NCI-H1092 treated with DMSO at 0.1 percent for 48 hours (cell line): ENCODE data around the gene CTNND2.

Experiments
- DNase-seq: peaks from one replicate; lab custom pipeline; 2025; lab: John Stamatoyannopoulos, UW

CTNND2 gene

DNA sequence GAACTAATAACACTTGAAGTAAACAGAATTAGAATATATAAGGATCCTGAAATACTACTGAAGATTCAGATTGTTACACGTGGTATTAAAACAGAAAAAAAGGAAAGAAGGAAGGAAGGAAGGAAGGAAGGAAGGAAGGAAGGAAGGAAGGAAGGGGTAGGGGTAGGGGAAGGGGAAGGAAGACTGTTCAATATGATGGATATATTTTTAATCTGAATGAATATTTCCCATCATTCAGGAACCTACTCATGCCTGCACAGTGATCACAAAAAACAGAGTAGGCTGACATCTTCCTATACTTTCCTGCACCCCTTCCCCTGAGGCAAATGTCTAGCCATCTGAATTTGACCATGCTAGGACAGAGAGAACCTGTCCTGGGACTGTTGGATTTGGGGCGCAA is 133.9 kb downstream of the CTNND2 start:
- DNase-seq, result no peak

- no peak for DNase-seq
These were observed 143.2 kb downstream of the CTNND2 start for GRCh38 chr5:11760934-11761603.

GRCh38 chr5:11758321-11758720 is 145.9 kb downstream of the CTNND2 start:
- no peak for DNase-seq

DNA sequence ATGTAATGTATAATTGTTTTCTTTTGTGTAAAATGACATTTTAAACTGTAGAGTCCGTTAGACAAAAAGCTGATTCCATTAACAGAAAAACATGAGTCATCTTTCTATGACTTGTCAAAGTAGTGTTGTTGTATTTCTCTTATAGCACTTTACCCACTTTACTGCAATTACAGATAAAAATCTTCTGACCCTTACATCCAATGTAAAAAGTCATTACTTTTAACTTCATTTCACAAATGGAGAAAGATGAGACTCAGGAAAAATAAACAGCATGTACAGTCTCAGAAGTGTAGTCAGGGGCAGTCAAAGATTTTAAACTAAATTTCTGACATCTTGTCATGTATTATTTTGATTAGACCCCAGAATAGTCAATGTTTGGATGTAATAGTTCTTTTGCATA is 146.6 kb downstream of the CTNND2 start:
- no peak for DNase-seq

DNA sequence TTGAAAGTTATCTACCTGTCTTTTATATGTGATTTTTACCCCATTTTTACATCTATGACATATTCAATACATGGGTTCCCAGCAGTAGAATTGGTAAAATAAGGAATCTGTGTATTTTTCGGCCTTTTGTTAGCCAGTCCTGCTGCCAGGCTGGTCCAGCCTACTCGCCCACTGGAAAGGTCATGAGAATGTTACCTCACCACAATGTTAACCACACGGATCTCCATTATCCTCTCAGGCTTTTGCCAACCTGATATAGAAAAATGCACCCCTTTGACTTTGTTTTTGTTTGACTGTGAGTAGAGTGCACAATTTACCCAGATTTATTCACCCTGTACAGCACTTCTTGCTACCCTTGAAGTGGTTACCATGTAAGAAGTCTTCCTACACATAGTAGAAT is 167.2 kb downstream of the CTNND2 start:
- no peak for DNase-seq

DNA sequence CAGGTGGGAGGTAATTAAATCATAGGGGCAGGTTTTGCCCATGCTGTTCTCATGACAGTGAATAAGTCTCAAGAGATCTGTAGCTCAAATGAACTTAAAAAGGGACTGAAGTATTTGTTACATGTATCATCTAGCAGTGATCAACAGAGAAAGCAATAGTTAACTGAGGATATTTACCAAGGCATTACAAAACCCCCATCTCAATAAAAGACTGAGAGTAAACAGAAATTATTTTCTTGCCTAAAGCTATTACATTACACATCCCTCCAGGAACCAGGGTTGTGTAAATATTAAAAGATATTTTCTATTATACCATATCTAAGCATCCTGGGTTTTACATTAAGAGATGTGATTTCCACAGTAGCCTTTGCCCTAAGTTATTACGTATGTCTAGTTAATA is 169.9 kb downstream of the CTNND2 start:
- no peak for DNase-seq

DNA sequence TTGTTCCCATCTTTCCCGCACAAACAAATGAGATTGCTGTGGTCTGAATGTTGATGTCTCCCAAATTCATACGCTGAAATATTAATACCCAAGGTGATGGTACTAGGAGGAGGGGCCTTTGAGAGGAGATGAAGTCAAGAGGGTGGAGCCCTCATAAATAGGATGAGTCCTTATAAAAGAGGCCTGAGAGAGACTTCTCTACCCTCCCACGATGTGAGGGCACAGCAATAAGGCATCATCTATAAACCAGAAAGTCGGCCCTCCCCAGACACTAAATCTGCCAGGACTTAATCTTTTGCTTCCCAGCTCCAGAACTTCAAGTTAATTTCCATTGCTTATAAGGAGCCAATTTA is 170.4 kb downstream of the CTNND2 start:
- no peak for DNase-seq

- DNase-seq, result no peak
These were observed 170.9 kb downstream of the CTNND2 start for GRCh38 chr5:11733185-11733839.

GRCh38 chr5:11724940-11725339 is 179.3 kb downstream of the CTNND2 start:
- DNase-seq, result no peak

GRCh38 chr5:11719888-11720481 is 184.3 kb downstream of the CTNND2 start:
- no peak for DNase-seq

- DNase-seq, result no peak
These were observed 188.6 kb downstream of the CTNND2 start for GRCh38 chr5:11715461-11716196.

DNA sequence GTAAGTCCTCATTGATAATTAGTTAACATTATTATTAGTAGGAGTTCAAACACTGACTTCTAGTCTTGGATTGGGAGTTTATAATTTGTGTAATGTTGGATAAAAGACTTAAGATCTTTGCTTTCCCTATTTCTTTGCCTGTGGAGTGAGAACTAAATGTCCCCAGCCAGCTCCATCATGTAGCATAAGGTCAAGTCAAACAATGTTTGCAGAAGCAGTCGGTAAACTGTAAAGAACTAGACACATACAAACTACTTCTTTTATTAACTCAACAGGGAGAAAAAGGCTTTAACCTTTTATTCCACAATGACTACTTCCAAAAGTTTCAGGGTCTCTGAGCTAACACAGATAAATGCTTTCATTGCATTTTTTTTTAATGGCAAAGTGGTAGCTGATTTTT is 192.3 kb downstream of the CTNND2 start:
- DNase-seq, result no peak

- no peak for DNase-seq
These were observed 195.2 kb downstream of the CTNND2 start for GRCh38 chr5:11709021-11709420.

DNA sequence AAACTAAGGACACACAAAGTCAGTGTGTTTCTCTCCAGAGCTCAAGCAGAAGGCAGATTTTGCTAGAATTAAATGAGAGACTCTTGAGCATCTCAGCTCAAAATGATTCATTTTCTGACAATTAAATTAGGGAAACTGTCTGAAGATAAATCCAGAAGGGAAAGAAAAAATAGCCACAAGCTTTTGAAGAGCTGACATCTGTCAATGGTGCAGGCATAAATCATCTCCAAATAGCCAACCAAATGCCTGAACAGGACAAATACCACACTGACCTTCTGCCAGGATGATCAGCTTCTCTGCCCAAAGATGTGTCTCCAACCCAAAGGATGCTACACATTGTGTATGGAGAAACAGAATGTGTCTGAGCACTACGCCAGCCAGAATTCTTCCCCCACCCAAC is 199.3 kb downstream of the CTNND2 start:
- no peak for DNase-seq

DNA sequence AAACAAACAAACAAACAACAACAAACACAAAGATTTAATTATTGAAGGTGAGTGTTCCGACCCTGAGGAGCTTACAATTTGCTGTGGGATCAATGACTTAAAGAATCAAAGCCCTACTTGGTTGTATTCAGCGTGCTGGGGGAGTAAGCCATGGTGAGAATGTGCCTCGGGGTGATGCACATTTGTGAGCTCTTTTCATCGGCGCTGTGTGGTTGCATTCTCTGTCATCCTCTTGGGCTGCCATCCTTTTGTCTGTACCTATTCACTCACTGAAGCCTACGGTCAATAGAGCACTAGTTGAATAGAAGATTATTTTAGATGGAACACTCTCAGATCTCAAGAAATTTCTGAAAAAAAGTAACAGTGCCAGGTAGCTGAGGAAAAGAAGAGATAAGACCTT is 203.9 kb downstream of the CTNND2 start:
- DNase-seq, result no peak

- DNase-seq, result no peak
These were observed 211.6 kb downstream of the CTNND2 start for GRCh38 chr5:11692636-11693035.

- DNase-seq, result no peak
These were observed 216.7 kb downstream of the CTNND2 start for GRCh38 chr5:11687498-11687897.

- no peak for DNase-seq
These were observed 219.6 kb downstream of the CTNND2 start for GRCh38 chr5:11684607-11685006.

- no peak for DNase-seq
These were observed 220.6 kb downstream of the CTNND2 start for GRCh38 chr5:11683666-11684065.

DNA sequence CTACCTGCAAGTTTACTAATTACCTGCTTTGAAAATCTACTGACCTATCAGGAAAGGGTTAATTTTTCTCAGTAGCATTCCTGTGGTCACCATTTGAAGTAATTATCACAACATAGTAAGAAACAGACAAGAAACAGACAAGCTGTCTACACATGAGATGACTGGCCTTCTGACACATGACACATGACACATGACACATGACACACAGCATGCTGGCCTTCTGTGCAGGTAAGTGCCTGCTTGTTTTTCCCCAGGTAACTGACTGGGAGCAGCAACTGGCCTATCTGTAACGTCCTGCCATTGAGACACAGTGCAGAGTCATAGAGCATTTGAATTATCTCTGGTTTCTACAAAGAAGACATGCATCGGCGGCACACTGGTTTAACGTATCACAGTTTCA is 222.4 kb downstream of the CTNND2 start:
- no peak for DNase-seq

- DNase-seq, result no peak
These were observed 224.6 kb downstream of the CTNND2 start for GRCh38 chr5:11679676-11680075.

DNA sequence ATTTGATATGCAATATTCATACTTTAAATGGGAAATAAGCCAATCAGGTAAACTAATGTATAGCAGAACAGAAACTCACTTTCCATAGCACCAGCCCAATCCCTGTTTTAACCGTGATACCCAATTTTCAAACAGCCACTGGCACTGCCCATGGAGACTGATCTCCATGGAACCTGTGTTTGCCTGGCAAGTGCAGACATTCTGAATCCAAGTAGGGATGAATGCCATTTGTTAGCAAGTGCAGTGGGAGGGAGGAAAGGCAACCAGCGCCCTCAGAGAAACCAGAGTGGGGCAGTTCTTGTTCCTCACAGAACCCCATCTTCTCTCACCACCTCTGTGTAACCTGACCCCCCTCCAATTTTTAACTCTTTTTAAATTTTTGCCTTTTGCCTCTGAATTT is 229.1 kb downstream of the CTNND2 start:
- DNase-seq, result no peak
